ENCODE data around the gene CALCOCO2. TPM values are rescaled to one million over a fixed set of nuclear protein-coding genes. Genes with fewer than 3 reads are reported as not detected.

CALCOCO2 gene
- total and polyA plus RNA-seq, 2 of the 13 experiments (the other 11 are each of a cell fraction or from before 2014, with no cell fraction given) = 72.9 to 111 TPM

DNA sequence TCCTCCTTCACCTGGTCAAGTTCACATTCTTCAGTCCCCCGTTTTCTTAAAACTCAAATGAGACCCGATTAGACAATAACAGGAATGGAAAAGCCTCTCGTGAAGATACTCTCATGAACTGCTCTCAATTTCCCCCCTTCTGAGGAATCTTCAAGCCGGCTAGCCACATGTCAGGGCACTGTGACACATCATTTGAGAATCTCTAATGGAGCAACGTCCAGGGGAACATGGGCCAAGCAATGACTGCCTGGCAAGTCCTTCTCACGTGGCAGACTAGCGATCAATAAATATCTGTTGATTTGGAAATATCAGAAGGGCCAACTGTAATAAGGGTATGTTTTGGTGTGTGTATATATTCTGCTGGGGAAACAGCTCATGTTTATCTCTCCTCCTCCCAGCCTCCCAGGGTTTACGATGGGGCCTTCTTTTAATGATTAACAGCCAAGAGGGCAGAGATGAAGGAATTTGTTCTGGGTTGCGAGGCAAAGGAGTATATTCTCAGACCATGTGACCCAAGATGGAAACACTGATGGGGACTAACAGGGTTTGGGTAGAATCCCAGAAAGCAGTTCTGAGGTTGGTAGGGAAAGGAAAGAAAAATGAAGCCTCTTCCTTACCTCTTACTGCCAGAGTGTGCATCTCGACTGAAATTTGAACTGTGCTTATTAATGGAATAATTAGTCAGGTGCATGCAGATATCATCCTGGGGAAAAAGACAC lies 35.2 kb upstream of the CALCOCO2 start:
- H3K79me2 ChIP-seq (ENCODE audit: insufficient read depth, low read length) = no peaks in the 10 kb centered on the region
- ChIA-PET POLR2A (interaction anchor here (0.9 to 2.9 kb wide), 8 partner anchors 9 to 747 kb away, joined by 3 to 24 read pairs (median 6); partner anchors contain the start of genes ATP5MC1 and NFE2L1), CTCF (ENCODE audit: low intra/inter-chr PET ratio, low total read pairs) (no interaction called here)
- DNase-seq (ENCODE audit: low spot score) (peak; percentile 95), FAIRE-seq (peak; percentile 82), ATAC-seq (peak; percentile 75)
- H2AFZ ChIP-seq (ENCODE audit: low read length) = no peak overlapping the region
- H3K27ac ChIP-seq (ENCODE audit: extremely low read length, insufficient read depth, low read length) = peak overlapping the region; percentile 67
- BruUV-seq (replicated peaks) = no TSS peak
- H4K20me1 ChIP-seq (ENCODE audit: insufficient read depth, low read length) = no peaks in the 10 kb centered on the region
- H3K27me3 ChIP-seq (ENCODE audit: control insufficient read depth in 1 of 2, insufficient read depth in 2 of 2, low read length in 2 of 2) = peaks cover 0 to 1% of the 10 kb centered on the region in 2 experiments; a peak in 1 of 5 replicates
- intact Hi-C loops (cut with micrococcal nuclease; ENCODE audit: unreplicated experiment) = no loop called here
- H3K9ac ChIP-seq (ENCODE audit: insufficient read depth, low read depth, low read length) = peak overlapping the region; percentile 48
- H3K9me3 ChIP-seq (ENCODE audit: low read length) = no peaks in the 10 kb centered on the region
- no peaks in the 10 kb centered on the region for H3K36me3 ChIP-seq (replicated peaks in 1 of 2; ENCODE audit: control insufficient read depth in 1 of 2, insufficient read depth in 2 of 2, low read length in 2 of 2)
- peak overlapping the region in 1 of 3 experiments; percentile 38; a peak in 1 of 6 replicates for H3K4me3 ChIP-seq (replicated peaks in 1 of 3; ENCODE audit: insufficient read depth in 1 of 3, low read depth in 2 of 3, low read length in 3 of 3)
- in situ Hi-C loops (cut with HindIII; ENCODE audit: extremely low pct_ligation_motif_present, low pct_unique_long_range_greater_than_20kb) = no loop called here
- 2% methylated on average over 10 of the region's 10 CpGs for WGBS (ENCODE audit: low lambda C conversion rate)
- H3K4me1 ChIP-seq (ENCODE audit: insufficient read depth, low read length) = peaks cover 100% of the 10 kb centered on the region
- H3K4me2 ChIP-seq (ENCODE audit: low read depth, low read length) = peak overlapping the region; percentile 64
- TF ChIP-seq, protein P1, sequence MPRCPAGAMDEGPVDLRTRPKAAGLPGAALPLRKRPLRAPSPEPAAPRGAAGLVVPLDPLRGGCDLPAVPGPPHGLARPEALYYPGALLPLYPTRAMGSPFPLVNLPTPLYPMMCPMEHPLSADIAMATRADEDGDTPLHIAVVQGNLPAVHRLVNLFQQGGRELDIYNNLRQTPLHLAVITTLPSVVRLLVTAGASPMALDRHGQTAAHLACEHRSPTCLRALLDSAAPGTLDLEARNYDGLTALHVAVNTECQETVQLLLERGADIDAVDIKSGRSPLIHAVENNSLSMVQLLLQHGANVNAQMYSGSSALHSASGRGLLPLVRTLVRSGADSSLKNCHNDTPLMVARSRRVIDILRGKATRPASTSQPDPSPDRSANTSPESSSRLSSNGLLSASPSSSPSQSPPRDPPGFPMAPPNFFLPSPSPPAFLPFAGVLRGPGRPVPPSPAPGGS (CRISPR knock-in tag; IDR thresholded peaks at IDR 0.05) = peak; percentile 30; the same call in 1 of the 2 replicates
- TF ChIP-seq ZFP90 (CRISPR knock-in tag; IDR thresholded peaks at IDR 0.05; ENCODE audit: borderline replicate concordance) = no peak
- TF ChIP-seq, protein P2, sequence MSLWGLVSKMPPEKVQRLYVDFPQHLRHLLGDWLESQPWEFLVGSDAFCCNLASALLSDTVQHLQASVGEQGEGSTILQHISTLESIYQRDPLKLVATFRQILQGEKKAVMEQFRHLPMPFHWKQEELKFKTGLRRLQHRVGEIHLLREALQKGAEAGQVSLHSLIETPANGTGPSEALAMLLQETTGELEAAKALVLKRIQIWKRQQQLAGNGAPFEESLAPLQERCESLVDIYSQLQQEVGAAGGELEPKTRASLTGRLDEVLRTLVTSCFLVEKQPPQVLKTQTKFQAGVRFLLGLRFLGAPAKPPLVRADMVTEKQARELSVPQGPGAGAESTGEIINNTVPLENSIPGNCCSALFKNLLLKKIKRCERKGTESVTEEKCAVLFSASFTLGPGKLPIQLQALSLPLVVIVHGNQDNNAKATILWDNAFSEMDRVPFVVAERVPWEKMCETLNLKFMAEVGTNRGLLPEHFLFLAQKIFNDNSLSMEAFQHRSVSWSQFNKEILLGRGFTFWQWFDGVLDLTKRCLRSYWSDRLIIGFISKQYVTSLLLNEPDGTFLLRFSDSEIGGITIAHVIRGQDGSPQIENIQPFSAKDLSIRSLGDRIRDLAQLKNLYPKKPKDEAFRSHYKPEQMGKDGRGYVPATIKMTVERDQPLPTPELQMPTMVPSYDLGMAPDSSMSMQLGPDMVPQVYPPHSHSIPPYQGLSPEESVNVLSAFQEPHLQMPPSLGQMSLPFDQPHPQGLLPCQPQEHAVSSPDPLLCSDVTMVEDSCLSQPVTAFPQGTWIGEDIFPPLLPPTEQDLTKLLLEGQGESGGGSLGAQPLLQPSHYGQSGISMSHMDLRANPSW (CRISPR knock-in tag; IDR thresholded peaks at IDR 0.05; ENCODE audit: borderline replicate concordance) = peak; percentile 70
- TF ChIP-seq ZNF296 (CRISPR knock-in tag; conservative IDR thresholded peaks at IDR 0.05) = no peak
- TF ChIP-seq, protein P3, sequence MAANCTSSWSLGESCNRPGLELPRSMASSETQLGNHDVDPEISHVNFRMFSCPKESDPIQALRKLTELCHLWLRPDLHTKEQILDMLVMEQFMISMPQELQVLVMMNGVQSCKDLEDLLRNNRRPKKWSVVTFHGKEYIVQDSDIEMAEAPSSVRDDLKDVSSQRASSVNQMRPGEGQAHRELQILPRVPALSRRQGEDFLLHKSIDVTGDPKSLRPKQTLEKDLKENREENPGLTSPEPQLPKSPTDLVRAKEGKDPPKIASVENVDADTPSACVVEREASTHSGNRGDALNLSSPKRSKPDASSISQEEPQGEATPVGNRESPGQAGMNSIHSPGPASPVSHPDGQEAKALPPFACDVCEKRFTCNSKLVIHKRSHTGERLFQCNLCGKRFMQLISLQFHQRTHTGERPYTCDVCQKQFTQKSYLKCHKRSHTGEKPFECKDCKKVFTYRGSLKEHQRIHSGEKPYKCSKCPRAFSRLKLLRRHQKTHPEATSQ (CRISPR knock-in tag; IDR thresholded peaks at IDR 0.05; ENCODE audit: borderline replicate concordance) = no peak
- no peak for TF ChIP-seq ZNF563 (CRISPR knock-in tag; IDR thresholded peaks at IDR 0.05)
- TF ChIP-seq TBX3 (IDR thresholded peaks at IDR 0.05; ENCODE audit: borderline replicate concordance) = peak; percentile 31; the same call in 1 of the 2 replicates
- no peak for TF ChIP-seq PHF20 (CRISPR knock-in tag; IDR thresholded peaks at IDR 0.05)
- TF ChIP-seq ZNF431 (CRISPR knock-in tag; IDR thresholded peaks at IDR 0.05; ENCODE audit: borderline replicate concordance, low read depth) = no peak
- no peak for TF ChIP-seq HMGA1 (CRISPR knock-in tag; conservative IDR thresholded peaks at IDR 0.05)
- TF ChIP-seq, protein P4, sequence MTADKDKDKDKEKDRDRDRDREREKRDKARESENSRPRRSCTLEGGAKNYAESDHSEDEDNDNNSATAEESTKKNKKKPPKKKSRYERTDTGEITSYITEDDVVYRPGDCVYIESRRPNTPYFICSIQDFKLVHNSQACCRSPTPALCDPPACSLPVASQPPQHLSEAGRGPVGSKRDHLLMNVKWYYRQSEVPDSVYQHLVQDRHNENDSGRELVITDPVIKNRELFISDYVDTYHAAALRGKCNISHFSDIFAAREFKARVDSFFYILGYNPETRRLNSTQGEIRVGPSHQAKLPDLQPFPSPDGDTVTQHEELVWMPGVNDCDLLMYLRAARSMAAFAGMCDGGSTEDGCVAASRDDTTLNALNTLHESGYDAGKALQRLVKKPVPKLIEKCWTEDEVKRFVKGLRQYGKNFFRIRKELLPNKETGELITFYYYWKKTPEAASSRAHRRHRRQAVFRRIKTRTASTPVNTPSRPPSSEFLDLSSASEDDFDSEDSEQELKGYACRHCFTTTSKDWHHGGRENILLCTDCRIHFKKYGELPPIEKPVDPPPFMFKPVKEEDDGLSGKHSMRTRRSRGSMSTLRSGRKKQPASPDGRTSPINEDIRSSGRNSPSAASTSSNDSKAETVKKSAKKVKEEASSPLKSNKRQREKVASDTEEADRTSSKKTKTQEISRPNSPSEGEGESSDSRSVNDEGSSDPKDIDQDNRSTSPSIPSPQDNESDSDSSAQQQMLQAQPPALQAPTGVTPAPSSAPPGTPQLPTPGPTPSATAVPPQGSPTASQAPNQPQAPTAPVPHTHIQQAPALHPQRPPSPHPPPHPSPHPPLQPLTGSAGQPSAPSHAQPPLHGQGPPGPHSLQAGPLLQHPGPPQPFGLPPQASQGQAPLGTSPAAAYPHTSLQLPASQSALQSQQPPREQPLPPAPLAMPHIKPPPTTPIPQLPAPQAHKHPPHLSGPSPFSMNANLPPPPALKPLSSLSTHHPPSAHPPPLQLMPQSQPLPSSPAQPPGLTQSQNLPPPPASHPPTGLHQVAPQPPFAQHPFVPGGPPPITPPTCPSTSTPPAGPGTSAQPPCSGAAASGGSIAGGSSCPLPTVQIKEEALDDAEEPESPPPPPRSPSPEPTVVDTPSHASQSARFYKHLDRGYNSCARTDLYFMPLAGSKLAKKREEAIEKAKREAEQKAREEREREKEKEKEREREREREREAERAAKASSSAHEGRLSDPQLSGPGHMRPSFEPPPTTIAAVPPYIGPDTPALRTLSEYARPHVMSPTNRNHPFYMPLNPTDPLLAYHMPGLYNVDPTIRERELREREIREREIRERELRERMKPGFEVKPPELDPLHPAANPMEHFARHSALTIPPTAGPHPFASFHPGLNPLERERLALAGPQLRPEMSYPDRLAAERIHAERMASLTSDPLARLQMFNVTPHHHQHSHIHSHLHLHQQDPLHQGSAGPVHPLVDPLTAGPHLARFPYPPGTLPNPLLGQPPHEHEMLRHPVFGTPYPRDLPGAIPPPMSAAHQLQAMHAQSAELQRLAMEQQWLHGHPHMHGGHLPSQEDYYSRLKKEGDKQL (CRISPR knock-in tag; IDR thresholded peaks at IDR 0.05; ENCODE audit: low read depth) = 0 out of 2 replicates have a peak, but pooled peaks have one; percentile 52
